ENCODE measurements around the gene BLOC1S1.

Gene BLOC1S1

DNA sequence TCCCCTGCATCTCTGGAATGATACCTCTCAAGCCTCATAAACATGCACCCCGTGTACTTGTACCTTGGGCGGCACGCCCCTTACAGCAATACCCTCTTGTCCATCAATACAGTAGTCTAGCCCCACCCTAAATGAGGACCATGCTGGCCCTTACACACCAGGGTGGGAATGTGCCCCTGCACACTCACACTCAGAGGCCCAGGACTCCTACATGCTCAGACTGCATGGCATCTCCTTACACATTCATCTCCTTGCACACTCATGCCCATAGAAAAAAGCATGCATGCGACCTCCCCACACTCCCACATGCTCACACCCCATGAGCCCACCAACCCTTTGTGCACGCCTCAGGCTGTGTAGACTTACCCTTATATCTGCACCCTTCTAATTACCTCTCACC is 30.2 kb upstream of the BLOC1S1 start:
- no peak for DNase-seq (ENCODE audit: low read depth in 2 of 2)
- TF ChIP-seq CTCF (IDR thresholded peaks at IDR 0.05; ENCODE audit: low read depth, low read length): no peak
- H3K4me3 ChIP-seq (replicated peaks in 1 of 2; ENCODE audit: low read depth in 2 of 2, low read length in 2 of 2): no peak overlapping the region

- no peak for TF ChIP-seq CTCF (IDR thresholded peaks at IDR 0.05; ENCODE audit: low read depth, low read length)
- no peak for DNase-seq (ENCODE audit: low read depth in 2 of 2)
- no peak overlapping the region for H3K4me3 ChIP-seq (replicated peaks in 1 of 2; ENCODE audit: low read depth in 2 of 2, low read length in 2 of 2)
These were observed 29.4 kb upstream of the BLOC1S1 start for GRCh38 chr12:55686366-55687010.

DNA sequence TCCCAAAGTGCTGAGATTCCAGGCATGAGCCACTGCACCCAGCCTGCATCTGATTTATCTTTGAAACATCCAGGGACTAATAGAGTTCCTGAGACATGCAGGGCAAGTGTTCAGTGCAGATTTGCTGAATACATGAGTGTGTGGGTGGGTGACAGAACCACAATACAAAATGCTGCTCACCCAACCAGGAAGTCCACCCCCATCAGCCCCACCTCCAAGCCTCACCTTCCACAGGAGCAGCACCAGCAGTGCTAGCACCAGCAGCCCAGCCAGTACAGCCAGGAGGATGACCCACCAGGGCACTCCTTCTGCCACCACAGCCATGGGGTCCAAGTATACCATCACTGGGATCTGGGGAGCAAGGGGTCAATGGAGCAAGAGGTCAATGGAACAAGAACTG is 28.1 kb upstream of the BLOC1S1 start:
- H3K4me3 ChIP-seq (replicated peaks in 1 of 2; ENCODE audit: low read depth in 2 of 2, low read length in 2 of 2): no peak overlapping the region
- DNase-seq (ENCODE audit: low read depth in 2 of 2): no peak
- TF ChIP-seq CTCF (IDR thresholded peaks at IDR 0.05; ENCODE audit: low read depth, low read length): no peak

DNA sequence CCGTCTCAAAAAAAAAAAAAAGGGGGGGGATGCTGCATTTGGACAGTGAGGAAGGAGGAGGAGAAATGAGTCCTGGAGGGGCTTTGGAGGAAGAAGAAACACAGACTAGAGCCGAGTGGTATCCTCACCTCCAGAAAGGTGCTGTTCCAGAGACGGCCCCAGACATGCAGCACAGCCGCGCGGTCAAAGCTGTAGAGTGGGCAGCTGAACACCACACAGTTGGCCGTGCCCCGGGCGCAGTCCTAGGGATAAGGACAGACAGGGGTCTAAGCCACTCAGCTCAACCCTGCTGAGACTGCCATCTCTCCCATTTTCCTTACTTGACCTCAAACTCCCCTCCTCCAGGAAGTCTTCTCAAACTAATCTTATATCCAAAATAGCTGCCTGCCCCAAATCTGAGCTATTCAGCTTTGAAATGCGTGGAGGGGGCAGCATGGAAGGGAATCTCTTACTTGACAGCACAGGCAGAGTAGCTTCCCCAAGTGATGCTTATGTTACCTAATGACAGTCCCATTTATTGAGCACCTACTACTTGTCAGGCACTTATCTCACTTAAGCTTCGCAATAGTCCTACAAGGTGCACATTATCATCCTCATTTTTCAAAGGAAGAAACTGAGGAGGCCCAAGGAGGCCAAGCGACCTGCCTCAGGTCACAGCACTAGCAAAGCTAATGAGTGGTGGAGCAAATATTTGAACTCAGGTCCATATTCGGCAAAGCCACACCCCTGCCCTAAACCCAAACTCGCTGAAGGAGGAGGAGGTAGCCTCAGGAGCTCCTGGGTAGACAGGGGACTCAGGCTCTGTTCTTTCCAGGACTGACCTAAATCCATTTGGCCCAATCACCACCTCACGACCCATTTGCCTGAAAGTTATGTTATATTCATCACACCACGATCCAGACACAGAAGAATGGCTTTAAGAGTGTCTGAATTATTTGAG is 26.9 kb upstream of the BLOC1S1 start:
- no peak for TF ChIP-seq CTCF (IDR thresholded peaks at IDR 0.05; ENCODE audit: low read depth, low read length)
- no peak for DNase-seq (ENCODE audit: low read depth in 2 of 2)

DNA sequence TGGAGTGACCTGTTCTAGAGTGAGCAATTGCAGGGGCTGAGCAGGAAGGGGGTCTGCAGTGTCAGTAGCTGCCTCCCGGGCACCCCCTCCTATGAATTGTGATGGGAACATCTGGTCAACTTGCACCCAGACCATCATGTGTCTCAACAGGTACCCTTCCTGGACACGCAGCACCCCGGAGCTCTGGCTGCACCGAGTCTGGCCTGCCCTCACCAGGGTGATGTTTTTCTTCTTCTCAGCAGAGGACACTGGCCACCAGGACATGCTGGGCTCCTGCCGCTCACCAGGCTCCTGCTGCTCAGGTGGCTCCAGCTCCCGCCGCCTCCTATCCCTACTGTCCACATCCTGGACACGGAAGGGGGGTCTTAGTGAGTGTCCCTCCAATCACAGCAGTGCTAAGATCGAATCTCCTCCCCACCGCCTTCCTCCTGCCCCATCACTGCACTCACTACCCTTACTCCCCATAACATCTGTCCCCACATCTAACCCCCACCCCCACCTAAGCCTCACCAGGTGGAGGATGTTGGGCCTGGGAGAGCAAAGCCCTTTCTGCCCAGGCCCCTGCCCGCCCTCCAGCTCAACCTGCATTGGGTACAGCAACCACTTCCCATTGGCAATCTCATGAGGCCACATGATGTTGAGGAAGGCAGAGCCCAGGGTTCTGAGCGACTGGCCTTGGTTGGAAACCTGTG is 23.1 kb upstream of the BLOC1S1 start:
- DNase-seq (ENCODE audit: low read depth in 2 of 2): no peak
- H3K4me3 ChIP-seq (replicated peaks in 1 of 2; ENCODE audit: low read depth in 2 of 2, low read length in 2 of 2): no peak overlapping the region
- no peak for TF ChIP-seq CTCF (IDR thresholded peaks at IDR 0.05; ENCODE audit: low read depth, low read length)

More for the DNA sequence above, 26.9 kb upstream of the BLOC1S1 start:
- H3K4me3 ChIP-seq (replicated peaks in 1 of 2; ENCODE audit: low read depth in 2 of 2, low read length in 2 of 2): no peak overlapping the region

GRCh38 chr12:55693323-55694187 is 22.3 kb upstream of the BLOC1S1 start:
- no peak overlapping the region for H3K4me3 ChIP-seq (replicated peaks in 1 of 2; ENCODE audit: low read depth in 2 of 2, low read length in 2 of 2)
- no peak for TF ChIP-seq CTCF (IDR thresholded peaks at IDR 0.05; ENCODE audit: low read depth, low read length)
- no peak for DNase-seq (ENCODE audit: low read depth in 2 of 2)
